Caco-2 (cell line): ENCODE data around the gene STAG1. TPM values are rescaled to one million over a fixed set of nuclear protein-coding genes. Genes with fewer than 3 reads are reported as not detected.

ENCODE experiments used
- BruUV-seq: library from RNA; stranded (reverse); fragments of 400-500 nt; replicated peaks from 2 replicates; lab custom pipeline; 2021; lab: Mats Ljungman, UMichigan
- CTCF ChIA-PET: fragments of 300-600 bp; sonication (Branson Sonifier 250); formaldehyde crosslinking; loops from one replicate; lab custom pipeline; 2022; ENCODE audit warnings: antibody characterized with exemption; lab: Charles Lee
- POLR2A ChIA-PET: fragments of 300-600 bp; sonication (Branson Sonifier 250); formaldehyde crosslinking; loops from one replicate; lab custom pipeline; 2022; ENCODE audit warnings: antibody characterized with exemption; lab: Charles Lee
- DNase-seq, 2 experiments: peaks; one replicate each; pipeline versions ENCODE4 v3.0.0 to v3.0.0-alpha.2; 2020 to 2022
- H3K27me3 ChIP-seq: replicated peaks from 2 replicates; pipeline ENCODE4 v1.6.0; 2011; ENCODE audit warnings: low read length; ENCODE audit not compliant: control insufficient read depth, insufficient read depth
- H3K36me3 ChIP-seq: 2 replicates; pipeline ENCODE4 v1.5.1; 2011; ENCODE audit warnings: low read length; ENCODE audit not compliant: control insufficient read depth, insufficient read depth
- H3K4me1 ChIP-seq: fragments of 250-450 bp; sonication (Bioruptor Pico); 2 replicates; pipeline ENCODE4 v1.5.1; 2020; ENCODE audit warnings: mild to moderate bottlenecking
- H3K4me3 ChIP-seq: 2 replicates; pipeline ENCODE4 v1.5.1; 2011; ENCODE audit warnings: low read depth, mild to moderate bottlenecking, control low read depth, low read length
- H3K9me3 ChIP-seq: fragments of 250-450 bp; sonication (Bioruptor Pico); 2 replicates; pipeline ENCODE4 v1.5.1; 2020; ENCODE audit warnings: mild to moderate bottlenecking, moderate library complexity
- H3K27ac Mint-ChIP-seq: one replicate; pipeline ENCODE4 v1.8.0; 2022; ENCODE audit warnings: mixed read lengths; ENCODE audit not compliant: unreplicated experiment
- H3K27me3 Mint-ChIP-seq: one replicate; pipeline ENCODE4 v1.8.0; 2022; ENCODE audit warnings: mixed read lengths; ENCODE audit not compliant: insufficient read depth, unreplicated experiment
- H3K36me3 Mint-ChIP-seq: one replicate; pipeline ENCODE4 v1.8.0; 2022; ENCODE audit warnings: mild to moderate bottlenecking, mixed read lengths; ENCODE audit not compliant: insufficient read depth, unreplicated experiment
- H3K4me1 Mint-ChIP-seq: one replicate; pipeline ENCODE4 v1.8.0; 2022; ENCODE audit warnings: low read depth, mixed read lengths; ENCODE audit not compliant: unreplicated experiment
- H3K4me3 Mint-ChIP-seq: one replicate; pipeline ENCODE4 v1.8.0; 2022; ENCODE audit warnings: mild to moderate bottlenecking, moderate library complexity, mixed read lengths; ENCODE audit not compliant: unreplicated experiment
- H3K9me3 Mint-ChIP-seq: one replicate; pipeline ENCODE4 v1.8.0; 2022; ENCODE audit warnings: mixed read lengths; ENCODE audit not compliant: unreplicated experiment
- intact Hi-C: fragments of 100-400 bp; cut with micrococcal nuclease; formaldehyde crosslinking; loops from one replicate; pipeline ENCODE4 v1.10.0; 2022; ENCODE audit not compliant: unreplicated experiment
- total RNA-seq: library from RNA; stranded (reverse); gene quantifications from 2 replicates; pipeline ENCODE4 v1.2.3, GENCODE V29; 2022
- TF ChIP-seq, protein P1 (sequence below), 2 experiments: fragments of 200-600 bp in 1 of 2; IDR thresholded peaks; 1 replicate in 1 of 2; 2 replicates in 1 of 2; pipeline versions ENCODE4 v1.5.1 to v1.8.0; 2011 to 2022; ENCODE audit warnings: antibody characterized with exemption in 1 of 2, control low read depth in 1 of 2, inconsistent platforms in 1 of 2, low read depth in 1 of 2, low read length in 1 of 2, mild to moderate bottlenecking in 1 of 2, moderate library complexity in 1 of 2; ENCODE audit not compliant: insufficient read depth in 1 of 2, severe bottlenecking in 1 of 2, unreplicated experiment in 1 of 2

STAG1 gene
- total RNA-seq, 1 experiment from 2014 or later: 37.5 TPM

DNA sequence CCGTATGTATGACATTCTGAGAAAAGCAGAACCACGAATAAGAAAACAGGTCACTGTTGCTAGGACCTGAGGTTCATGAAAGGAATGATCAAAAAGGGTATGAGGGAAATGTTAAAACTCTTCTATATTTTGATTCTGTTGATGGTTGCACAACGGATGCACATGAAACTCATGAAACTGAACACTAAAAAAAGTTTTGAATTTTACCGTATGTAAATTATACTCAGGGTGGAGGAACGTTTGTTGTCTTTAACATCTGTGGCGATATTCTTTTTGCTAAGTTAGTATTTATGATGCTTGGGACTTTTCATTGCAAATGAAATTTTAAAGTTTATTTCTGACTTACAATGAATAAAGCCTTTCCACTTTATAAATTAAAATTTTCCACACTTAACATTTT, 55.4 kb downstream of the STAG1 start:
- H3K36me3 ChIP-seq: no peaks in the 10 kb centered on the region; the same call in 1 of the 2 replicates
- peaks cover 4% of the 10 kb centered on the region for H3K9me3 ChIP-seq
- no TSS peak for BruUV-seq
- POLR2A ChIA-PET: no interaction called here
- H3K36me3 Mint-ChIP-seq: peaks cover 3% of the 10 kb centered on the region
- H3K9me3 Mint-ChIP-seq: peaks cover 19% of the 10 kb centered on the region
- CTCF ChIA-PET: no interaction called here
- intact Hi-C loops: no loop called here
- H3K27ac Mint-ChIP-seq: no peak overlapping the region
- no peaks in the 10 kb centered on the region for H3K4me1 ChIP-seq
- H3K4me3 ChIP-seq: no peak overlapping the region
- H3K4me3 Mint-ChIP-seq: no peak overlapping the region
- H3K4me1 Mint-ChIP-seq: no peaks in the 10 kb centered on the region
- TF ChIP-seq, protein P1, sequence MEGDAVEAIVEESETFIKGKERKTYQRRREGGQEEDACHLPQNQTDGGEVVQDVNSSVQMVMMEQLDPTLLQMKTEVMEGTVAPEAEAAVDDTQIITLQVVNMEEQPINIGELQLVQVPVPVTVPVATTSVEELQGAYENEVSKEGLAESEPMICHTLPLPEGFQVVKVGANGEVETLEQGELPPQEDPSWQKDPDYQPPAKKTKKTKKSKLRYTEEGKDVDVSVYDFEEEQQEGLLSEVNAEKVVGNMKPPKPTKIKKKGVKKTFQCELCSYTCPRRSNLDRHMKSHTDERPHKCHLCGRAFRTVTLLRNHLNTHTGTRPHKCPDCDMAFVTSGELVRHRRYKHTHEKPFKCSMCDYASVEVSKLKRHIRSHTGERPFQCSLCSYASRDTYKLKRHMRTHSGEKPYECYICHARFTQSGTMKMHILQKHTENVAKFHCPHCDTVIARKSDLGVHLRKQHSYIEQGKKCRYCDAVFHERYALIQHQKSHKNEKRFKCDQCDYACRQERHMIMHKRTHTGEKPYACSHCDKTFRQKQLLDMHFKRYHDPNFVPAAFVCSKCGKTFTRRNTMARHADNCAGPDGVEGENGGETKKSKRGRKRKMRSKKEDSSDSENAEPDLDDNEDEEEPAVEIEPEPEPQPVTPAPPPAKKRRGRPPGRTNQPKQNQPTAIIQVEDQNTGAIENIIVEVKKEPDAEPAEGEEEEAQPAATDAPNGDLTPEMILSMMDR (IDR thresholded peaks at IDR 0.05; ENCODE audit: insufficient read depth in 1 of 2, low read depth in 1 of 2, low read length in 1 of 2, severe bottlenecking in 1 of 2, unreplicated experiment in 1 of 2): no peak
- no peaks in the 10 kb centered on the region for H3K27me3 ChIP-seq
- no peaks in the 10 kb centered on the region for H3K27me3 Mint-ChIP-seq
- no peak for DNase-seq

DNA sequence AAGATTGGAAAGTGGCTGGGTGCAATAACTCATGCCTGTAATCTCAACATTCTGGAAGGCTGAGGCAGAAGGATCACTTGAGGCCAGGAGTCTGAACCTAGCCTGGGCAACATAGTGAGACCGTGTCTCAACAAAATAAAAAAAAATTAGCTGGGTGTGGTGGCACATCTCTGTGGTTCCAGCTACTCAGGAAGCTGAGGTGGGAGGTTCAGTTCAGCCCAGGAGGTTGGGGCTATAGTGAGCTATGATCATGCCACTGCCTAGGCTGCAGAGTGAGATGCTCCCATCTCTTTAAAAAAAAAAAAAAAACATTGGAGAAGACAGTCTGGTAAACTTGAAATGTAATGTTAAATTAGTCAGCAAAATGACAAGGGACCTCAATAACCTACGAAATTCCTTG, 57.9 kb downstream of the STAG1 start:
- H3K4me1 Mint-ChIP-seq: peaks cover 6% of the 10 kb centered on the region
- intact Hi-C loops: no loop called here
- no peak for DNase-seq
- Histone ChIP-seq H3K4me1 (peaks cover 6% of the 10 kb centered on the region; the same call in 1 of the 2 replicates), H3K9me3 (peaks cover 4% of the 10 kb centered on the region), H3K27me3 (no peaks in the 10 kb centered on the region), H3K36me3 (no peaks in the 10 kb centered on the region; the same call in 1 of the 2 replicates), H3K4me3 (no peak overlapping the region)
- no peak overlapping the region for H3K27ac Mint-ChIP-seq
- BruUV-seq: no TSS peak
- H3K9me3 Mint-ChIP-seq: peaks cover 19% of the 10 kb centered on the region
- H3K27me3 Mint-ChIP-seq: no peaks in the 10 kb centered on the region
- no peaks in the 10 kb centered on the region for H3K36me3 Mint-ChIP-seq
- CTCF ChIA-PET: no interaction called here
- TF ChIP-seq, protein P1 (IDR thresholded peaks at IDR 0.05; ENCODE audit: insufficient read depth in 1 of 2, low read depth in 1 of 2, low read length in 1 of 2, severe bottlenecking in 1 of 2, unreplicated experiment in 1 of 2): no peak
- POLR2A ChIA-PET: no interaction called here
- no peak overlapping the region for H3K4me3 Mint-ChIP-seq

DNA sequence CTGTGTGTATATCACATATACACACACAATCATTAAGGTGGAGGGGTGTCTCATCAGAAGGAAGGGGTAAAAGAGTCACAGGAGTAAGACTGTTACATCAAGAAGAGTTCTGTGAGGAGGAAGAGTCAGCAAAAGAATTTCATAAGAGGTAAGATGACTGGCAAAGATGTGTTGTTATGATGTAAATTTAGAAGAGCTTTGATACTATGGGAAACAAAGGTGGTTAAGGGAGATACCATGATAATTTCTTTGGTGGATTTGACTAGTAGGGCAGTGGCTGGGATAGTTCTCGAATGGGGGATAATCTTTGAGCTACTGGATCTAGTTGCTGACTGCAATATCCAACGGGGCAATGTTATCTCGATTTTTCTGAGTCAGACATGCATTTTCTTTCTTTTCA, 61.6 kb downstream of the STAG1 start:
- Histone ChIP-seq H3K4me1 (peaks cover 6% of the 10 kb centered on the region; the same call in 1 of the 2 replicates), H3K4me3 (no peak overlapping the region), H3K36me3 (no peaks in the 10 kb centered on the region; the same call in 1 of the 2 replicates), H3K9me3 (no peaks in the 10 kb centered on the region), H3K27me3 (no peaks in the 10 kb centered on the region)
- intact Hi-C loops: no loop called here
- H3K4me3 Mint-ChIP-seq: no peak overlapping the region
- no TSS peak for BruUV-seq
- no peaks in the 10 kb centered on the region for H3K36me3 Mint-ChIP-seq
- peaks cover 6% of the 10 kb centered on the region for H3K4me1 Mint-ChIP-seq
- peaks cover 11% of the 10 kb centered on the region for H3K9me3 Mint-ChIP-seq
- TF ChIP-seq, protein P1 (IDR thresholded peaks at IDR 0.05; ENCODE audit: insufficient read depth in 1 of 2, low read depth in 1 of 2, low read length in 1 of 2, severe bottlenecking in 1 of 2, unreplicated experiment in 1 of 2): no peak
- H3K27me3 Mint-ChIP-seq: no peaks in the 10 kb centered on the region
- no peak for DNase-seq
- no peak overlapping the region for H3K27ac Mint-ChIP-seq
- POLR2A ChIA-PET: no interaction called here
- CTCF ChIA-PET: no interaction called here
